ENCODE results near the gene SEL1L2.

GRCh38 chr20:13855613-13856012, 134.8 kb downstream of the SEL1L2 start:
- no peak for TF ChIP-seq CREM (CRISPR knock-in tag; IDR thresholded peaks at IDR 0.05)
- TF ChIP-seq ESRRA (CRISPR knock-in tag; IDR thresholded peaks at IDR 0.05; ENCODE audit: borderline replicate concordance) = no peak
- TF ChIP-seq TCF7 (CRISPR knock-in tag; IDR thresholded peaks at IDR 0.05; ENCODE audit: low read depth) = no peak

Data from WTC11 (cell line).